ENCODE measurements around the gene BAIAP2L2. TPM values are rescaled to one million over a fixed set of nuclear protein-coding genes. Genes with fewer than 3 reads are reported as not detected.

The BAIAP2L2 gene
- total and polyA plus RNA-seq, 2 of the 4 experiments (the other 2 are of a cell fraction): 0.18 to 0.46 TPM

DNA sequence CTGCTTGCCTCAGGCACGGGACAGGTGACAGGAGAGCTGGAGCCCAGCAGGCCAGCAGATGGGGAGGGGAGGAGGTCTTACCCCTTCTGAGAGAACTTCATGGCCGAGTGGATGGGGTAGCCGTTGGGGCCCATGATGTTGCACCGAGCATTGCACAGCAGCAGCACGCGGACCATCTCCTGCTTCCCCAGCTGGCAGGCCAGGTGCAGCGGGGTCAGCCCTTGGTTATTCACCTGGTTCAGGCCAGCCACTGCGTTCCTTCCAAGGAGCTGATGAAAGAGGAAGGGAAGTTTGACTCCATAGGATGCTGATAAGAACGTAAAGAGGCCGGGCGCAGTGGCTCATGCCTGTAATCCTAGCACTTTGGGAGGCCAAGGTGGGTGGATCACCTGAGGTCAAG, 29.4 kb upstream of the BAIAP2L2 start:
- Histone ChIP-seq H3K18ac (ENCODE audit: low read depth, low read length) (no peak overlapping the region), H4K5ac (ENCODE audit: low read depth, low read length) (no peak overlapping the region), H4K20me1 (ENCODE audit: insufficient read depth, low read length) (no peaks in the 10 kb centered on the region), H3K27me3 (ENCODE audit: control insufficient read depth, insufficient read depth, low read length) (no peaks in the 10 kb centered on the region), H3K14ac (replicated peaks; ENCODE audit: low read depth, low read length) (no peak overlapping the region), H3K79me1 (ENCODE audit: low read depth in 1 of 2, low read length in 2 of 2) (no peaks in the 10 kb centered on the region), H3K36me3 (ENCODE audit: control insufficient read depth, insufficient read depth, low read length) (no peaks in the 10 kb centered on the region), H3K4me1 (ENCODE audit: control insufficient read depth, insufficient read depth, low read length) (peaks cover 2% of the 10 kb centered on the region), H3K4me3 (ENCODE audit: insufficient read depth, low read depth, low read length) (no peak overlapping the region), H3K23ac (ENCODE audit: low read depth, low read length) (no peak overlapping the region), H3K27ac (ENCODE audit: insufficient read depth, low read length) (no peak overlapping the region), H4K8ac (ENCODE audit: low read depth in 2 of 2, low read length in 2 of 2) (no peak overlapping the region), H2BK5ac (ENCODE audit: low read depth, low read length, poor library complexity, severe bottlenecking) (no peak overlapping the region), H3K9me3 (ENCODE audit: control insufficient read depth, insufficient read depth, low read length) (no peaks in the 10 kb centered on the region), H3K4ac (ENCODE audit: low read depth, low read length) (no peak overlapping the region), H3K56ac (ENCODE audit: extremely low read depth, insufficient read depth, low read length) (no peak overlapping the region), H2BK120ac (ENCODE audit: low read depth, low read length) (no peak overlapping the region), H3K9ac (ENCODE audit: low read depth, low read length) (no peak overlapping the region), H2BK15ac (ENCODE audit: low read depth, low read length) (no peak overlapping the region), H2AK5ac (ENCODE audit: low read depth, low read length) (no peak overlapping the region), H3K4me2 (ENCODE audit: low read depth, low read length) (no peak overlapping the region), H2AFZ (replicated peaks; ENCODE audit: low read length, poor library complexity) (no peak overlapping the region), H2AK9ac (replicated peaks; ENCODE audit: low read depth, low read length, poor library complexity) (no peak overlapping the region), H2BK20ac (ENCODE audit: low read depth, low read length) (no peak overlapping the region), H4K91ac (ENCODE audit: insufficient read depth, low read depth, low read length) (no peak overlapping the region), H3K9me1 (ENCODE audit: insufficient read depth, low read length) (peaks cover 2% of the 10 kb centered on the region; the same call in 1 of the 2 replicates)
- BruUV-seq (replicated peaks): no TSS peak
- no peak for ATAC-seq (ENCODE audit: low read depth)
- TF ChIP-seq CHD1 (IDR thresholded peaks at IDR 0.05; ENCODE audit: low read depth, low read length) (no peak), MAFK (IDR thresholded peaks at IDR 0.05; ENCODE audit: low read depth, low read length) (no peak), BHLHE40 (IDR thresholded peaks at IDR 0.05; ENCODE audit: low read depth, low read length) (no peak), SMC3 (IDR thresholded peaks at IDR 0.05; ENCODE audit: low read depth, low read length) (no peak), POLR2A (IDR thresholded peaks at IDR 0.05; ENCODE audit: low read depth, low read length) (no peak), FOS (IDR thresholded peaks at IDR 0.05; ENCODE audit: low read depth, low read length) (no peak)
- TF ChIP-seq, protein P1, sequence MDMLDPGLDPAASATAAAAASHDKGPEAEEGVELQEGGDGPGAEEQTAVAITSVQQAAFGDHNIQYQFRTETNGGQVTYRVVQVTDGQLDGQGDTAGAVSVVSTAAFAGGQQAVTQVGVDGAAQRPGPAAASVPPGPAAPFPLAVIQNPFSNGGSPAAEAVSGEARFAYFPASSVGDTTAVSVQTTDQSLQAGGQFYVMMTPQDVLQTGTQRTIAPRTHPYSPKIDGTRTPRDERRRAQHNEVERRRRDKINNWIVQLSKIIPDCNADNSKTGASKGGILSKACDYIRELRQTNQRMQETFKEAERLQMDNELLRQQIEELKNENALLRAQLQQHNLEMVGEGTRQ (IDR thresholded peaks at IDR 0.05; ENCODE audit: low read depth, low read length): no peak
- dilution Hi-C loops (cut with HindIII; ENCODE audit: low sequenced_read_pairs, unreplicated experiment): no loop called here
- intact Hi-C loops (cut with micrococcal nuclease): no loop called here
- no peak for DNase-seq
- CTCF ChIA-PET: interaction anchor here (1.0 kb wide), 1 partner anchor 11 kb away, joined by 3 read pairs; no protein-coding TSS in a partner anchor
- POLR2A ChIA-PET (ENCODE audit: unreplicated experiment): no interaction called here
- in situ Hi-C loops (cut with MboI; ENCODE audit: low sequenced_read_pairs): no loop called here
- WGBS, 2 experiments (ENCODE audit: extremely low coverage in 2 of 2, insufficient read length in 1 of 2): 96% methylated on average over 7 of the region's 11 CpGs; no CpG with 5 or more reads in 1 of the 2 experiments

Measured in IMR-90 (cell line).